ENCODE data around the gene PLSCR5. TPM values are rescaled to one million over a fixed set of nuclear protein-coding genes. Genes with fewer than 3 reads are reported as not detected.

PLSCR5 gene
- total RNA-seq, 3 donors from 2014 or later (not counting 1 experiment from before 2014, with no cell fraction given), result not detected

GRCh38 chr3:146628671-146629070, 23.5 kb upstream of the PLSCR5 start:
- H3K4me1 Mint-ChIP-seq, result no peaks in the 10 kb centered on the region
- ATAC-seq, result no peak
- Histone ChIP-seq H3K27me3 (ENCODE audit: control insufficient read depth, insufficient read depth, low read length) (no peaks in the 10 kb centered on the region), H3K4me3 (ENCODE audit: low read length) (no peak overlapping the region), H3K9me3 (ENCODE audit: control insufficient read depth, insufficient read depth, low read length) (no peaks in the 10 kb centered on the region), H3K4me1 (ENCODE audit: control insufficient read depth, insufficient read depth, low read length) (no peaks in the 10 kb centered on the region), H3K27ac (ENCODE audit: low read length) (no peak overlapping the region), H3K36me3 (ENCODE audit: control insufficient read depth, insufficient read depth, low read length) (no peaks in the 10 kb centered on the region)
- intact Hi-C loops (cut with micrococcal nuclease), result no loop called here
- H3K36me3 Mint-ChIP-seq, result no peaks in the 10 kb centered on the region
- no peak for DNase-seq
- H3K27me3 Mint-ChIP-seq (ENCODE audit: low read depth in 2 of 2), result no peaks in the 10 kb centered on the region
- TF ChIP-seq CTCF (IDR thresholded peaks at IDR 0.05), result no peak
- no peak overlapping the region for H3K4me3 Mint-ChIP-seq
- no peaks in the 10 kb centered on the region for H3K9me3 Mint-ChIP-seq
- no peak overlapping the region for H3K27ac Mint-ChIP-seq

GRCh38 chr3:146626403-146627122, 21.4 kb upstream of the PLSCR5 start:
- Histone ChIP-seq H3K4me3 (ENCODE audit: low read length) (no peak overlapping the region), H3K27me3 (ENCODE audit: control insufficient read depth, insufficient read depth, low read length) (no peaks in the 10 kb centered on the region), H3K27ac (ENCODE audit: low read length) (no peak overlapping the region), H3K36me3 (ENCODE audit: control insufficient read depth, insufficient read depth, low read length) (no peaks in the 10 kb centered on the region), H3K9me3 (ENCODE audit: control insufficient read depth, insufficient read depth, low read length) (no peaks in the 10 kb centered on the region), H3K4me1 (ENCODE audit: control insufficient read depth, insufficient read depth, low read length) (no peaks in the 10 kb centered on the region)
- Mint-ChIP-seq H3K9me3 (no peaks in the 10 kb centered on the region), H3K27me3 (ENCODE audit: low read depth in 2 of 2) (no peaks in the 10 kb centered on the region), H3K4me3 (no peak overlapping the region), H3K4me1 (no peaks in the 10 kb centered on the region), H3K36me3 (no peaks in the 10 kb centered on the region), H3K27ac (no peak overlapping the region)
- DNase-seq (no peak), ATAC-seq (no peak)
- intact Hi-C loops (cut with micrococcal nuclease), result no loop called here
- 94% methylated on average over 7 of the region's 8 CpGs for WGBS (ENCODE audit: insufficient coverage)
- TF ChIP-seq CTCF (IDR thresholded peaks at IDR 0.05), result no peak

GRCh38 chr3:146625186-146625775, 20.1 kb upstream of the PLSCR5 start:
- 72% methylated on average over 2 of the region's 3 CpGs for WGBS (ENCODE audit: insufficient coverage)
- no peak for DNase-seq
- H3K4me3 Mint-ChIP-seq, result no peak overlapping the region
- H3K9me3 Mint-ChIP-seq, result peaks cover 0 to 2% of the 10 kb centered on the region in 2 donors
- H3K27me3 ChIP-seq (ENCODE audit: control insufficient read depth, insufficient read depth, low read length), result no peaks in the 10 kb centered on the region
- no peak overlapping the region for H3K27ac ChIP-seq (ENCODE audit: low read length)
- no peaks in the 10 kb centered on the region for H3K27me3 Mint-ChIP-seq (ENCODE audit: low read depth in 2 of 2)
- no peak overlapping the region for H3K27ac Mint-ChIP-seq
- no peak overlapping the region for H3K4me3 ChIP-seq (ENCODE audit: low read length)
- ATAC-seq, result no peak
- TF ChIP-seq CTCF (IDR thresholded peaks at IDR 0.05), result no peak
- H3K36me3 ChIP-seq (ENCODE audit: control insufficient read depth, insufficient read depth, low read length), result no peaks in the 10 kb centered on the region
- H3K4me1 ChIP-seq (ENCODE audit: control insufficient read depth, insufficient read depth, low read length), result no peaks in the 10 kb centered on the region
- H3K9me3 ChIP-seq (ENCODE audit: control insufficient read depth, insufficient read depth, low read length), result no peaks in the 10 kb centered on the region
- no peaks in the 10 kb centered on the region for H3K36me3 Mint-ChIP-seq
- no peaks in the 10 kb centered on the region for H3K4me1 Mint-ChIP-seq
- intact Hi-C loops (cut with micrococcal nuclease), result no loop called here

- intact Hi-C loops (cut with micrococcal nuclease), result no loop called here
- H3K9me3 Mint-ChIP-seq, result peaks cover 3 to 5% of the 10 kb centered on the region in 2 donors
- H3K4me1 ChIP-seq (ENCODE audit: control insufficient read depth, insufficient read depth, low read length), result no peaks in the 10 kb centered on the region
Observed at GRCh38 chr3:146621723-146622122, 16.6 kb upstream of the PLSCR5 start.

More at GRCh38 chr3:146621723-146622122, 16.6 kb upstream of the PLSCR5 start:
- Histone ChIP-seq H3K27ac (ENCODE audit: low read length) (no peak overlapping the region), H3K9me3 (ENCODE audit: control insufficient read depth, insufficient read depth, low read length) (no peaks in the 10 kb centered on the region), H3K4me3 (ENCODE audit: low read length) (no peak overlapping the region), H3K36me3 (ENCODE audit: control insufficient read depth, insufficient read depth, low read length) (no peaks in the 10 kb centered on the region), H3K27me3 (ENCODE audit: control insufficient read depth, insufficient read depth, low read length) (no peaks in the 10 kb centered on the region)
- Mint-ChIP-seq H3K4me1 (no peaks in the 10 kb centered on the region), H3K4me3 (no peak overlapping the region), H3K27ac (no peak overlapping the region), H3K27me3 (ENCODE audit: low read depth in 2 of 2) (no peaks in the 10 kb centered on the region), H3K36me3 (no peaks in the 10 kb centered on the region)
- TF ChIP-seq CTCF (IDR thresholded peaks at IDR 0.05), result no peak
- no peak for DNase-seq
- no peak for ATAC-seq

Measured in natural killer cell (primary cell).